GM23248 (cell line): Measurements from ENCODE around the gene LY86.

Experiments
- EZH2 ChIP-seq: fragments of 200-600 bp; sonication (generic); IDR thresholded peaks from 2 replicates; pipeline ENCODE4 v1.6.1; 2018; ENCODE audit warnings: antibody characterized with exemption, mild to moderate bottlenecking; ENCODE audit not compliant: insufficient read depth, poor library complexity, severe bottlenecking
- EZH2phosphoT487 ChIP-seq: fragments of 200-600 bp; sonication (generic); IDR thresholded peaks from 2 replicates; pipeline ENCODE4 v1.6.1; 2018; ENCODE audit warnings: antibody characterized with exemption, moderate library complexity, mild to moderate bottlenecking, low read depth; ENCODE audit not compliant: insufficient read depth

DNA sequence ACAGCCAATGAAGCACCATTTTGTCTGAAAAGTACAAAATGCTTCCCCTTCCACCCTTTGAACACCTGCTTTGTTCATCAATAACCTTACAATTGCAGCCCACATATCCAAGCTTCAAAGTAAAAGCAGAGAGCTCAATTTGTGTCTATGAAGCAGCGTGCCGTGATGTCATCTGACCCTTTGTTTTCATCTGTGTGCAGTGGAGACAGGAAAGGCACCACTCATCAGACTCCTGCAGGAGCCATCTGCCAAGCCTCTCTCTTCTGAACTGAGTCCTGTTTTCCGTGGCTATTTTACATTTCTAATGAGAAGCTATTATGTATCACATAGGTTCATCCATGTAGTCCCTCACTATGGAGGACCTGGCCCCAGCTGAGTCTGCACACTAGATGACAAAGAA lies 7.5 kb upstream of the LY86 start:
- TF ChIP-seq EZH2 (no peak), EZH2phosphoT487 (no peak)
